Endothelial cell of hepatic sinusoid (primary cell): ENCODE data around the gene DAB1.
"Not testable (repeated sequence)": the region's sequence is repeated elsewhere in the genome, so short reads cannot be mapped to it uniquely, and the experiment has no call there.

Experiments
- in situ Hi-C: cut with HindIII; loops from 2 replicates; pipeline ENCODE4 v1.10.0; 2017; ENCODE audit warnings: low sequenced_read_pairs

The DAB1 gene

DNA sequence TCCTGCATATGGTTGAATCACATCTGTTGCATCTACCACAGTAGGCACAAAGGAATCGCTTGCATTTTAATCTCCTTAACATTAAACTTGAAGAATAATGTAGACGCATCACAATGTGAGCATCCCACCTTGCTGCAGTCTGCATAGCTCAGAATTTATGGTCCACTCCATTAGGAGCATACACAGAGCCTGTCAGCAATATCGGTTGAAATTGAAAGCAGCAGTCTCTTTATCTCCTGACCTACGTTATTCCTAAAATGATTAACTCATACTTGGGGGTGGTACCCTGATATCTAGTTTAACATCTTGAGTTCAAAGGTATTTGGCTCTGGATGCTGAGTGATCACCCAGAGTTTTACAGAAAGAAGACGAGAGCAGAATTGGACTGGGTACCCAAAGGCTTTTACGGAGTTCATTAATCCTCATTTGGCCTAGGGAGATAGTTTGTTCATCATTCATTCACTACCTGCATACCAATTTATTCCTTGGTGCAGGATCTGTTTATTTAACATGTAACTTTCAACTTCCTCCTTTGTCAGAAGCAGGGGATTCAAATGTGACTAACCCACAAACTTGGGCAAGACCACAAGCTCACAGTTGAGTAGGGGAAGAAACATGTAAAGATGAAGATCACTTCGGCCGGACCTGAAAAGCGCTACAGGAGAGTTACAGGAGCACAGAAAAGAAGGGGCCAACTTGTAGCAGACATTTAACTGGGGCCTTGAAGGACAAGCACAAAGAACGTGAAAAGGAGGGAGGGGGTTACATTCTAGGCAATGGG, 187.9 kb downstream of the DAB1 start:
- in situ Hi-C loops = no loop called here

DNA sequence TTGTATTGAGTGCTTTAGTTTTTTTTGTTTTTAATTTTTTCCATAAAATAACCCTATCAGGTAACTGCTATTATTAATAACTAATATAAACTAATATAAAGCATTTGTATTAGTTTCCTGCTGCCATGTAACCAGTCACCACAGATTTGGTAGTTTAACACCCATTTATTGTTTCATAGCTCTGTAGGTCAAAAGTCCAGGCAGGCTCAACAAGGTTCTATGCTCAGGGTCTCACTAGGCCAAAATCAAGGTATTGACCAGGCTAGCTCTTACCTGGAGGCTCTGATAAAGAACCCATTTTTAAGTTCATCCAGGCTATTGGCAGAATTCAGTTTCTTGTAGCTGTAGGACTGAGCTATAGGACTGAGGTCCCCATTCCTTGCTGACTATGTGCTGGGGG, 189.4 kb downstream of the DAB1 start:
- in situ Hi-C loops = no loop called here

GRCh38 chr1:57232500-57232899, 191.4 kb downstream of the DAB1 start:
- in situ Hi-C loops = no loop called here

GRCh38 chr1:57229998-57230397, 193.9 kb downstream of the DAB1 start:
- in situ Hi-C loops = no loop called here

- in situ Hi-C loops = no loop called here
These were observed 194.8 kb downstream of the DAB1 start for GRCh38 chr1:57229076-57229475.

- in situ Hi-C loops = no loop called here
These were observed 201.1 kb downstream of the DAB1 start for GRCh38 chr1:57222801-57223200.

DNA sequence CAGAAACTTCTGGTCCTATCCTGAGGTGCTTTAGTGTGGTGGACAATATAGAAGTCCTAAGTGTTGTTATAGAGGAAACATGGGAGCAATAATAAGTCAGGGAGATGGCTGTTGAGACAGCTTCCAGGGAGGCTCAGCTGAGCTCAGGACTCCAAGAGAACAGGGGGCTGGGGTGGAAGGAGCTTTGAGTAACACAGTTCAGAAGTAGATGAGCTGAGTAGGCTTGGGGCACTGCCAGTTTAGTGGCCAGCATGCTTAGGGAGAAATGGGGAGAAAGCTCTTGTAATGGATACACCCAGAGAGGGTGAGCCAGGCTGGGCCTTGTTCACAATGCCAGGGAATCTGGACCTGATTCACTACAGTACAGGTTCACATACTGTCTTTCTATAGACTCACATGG, 201.6 kb downstream of the DAB1 start:
- in situ Hi-C loops = no loop called here

DNA sequence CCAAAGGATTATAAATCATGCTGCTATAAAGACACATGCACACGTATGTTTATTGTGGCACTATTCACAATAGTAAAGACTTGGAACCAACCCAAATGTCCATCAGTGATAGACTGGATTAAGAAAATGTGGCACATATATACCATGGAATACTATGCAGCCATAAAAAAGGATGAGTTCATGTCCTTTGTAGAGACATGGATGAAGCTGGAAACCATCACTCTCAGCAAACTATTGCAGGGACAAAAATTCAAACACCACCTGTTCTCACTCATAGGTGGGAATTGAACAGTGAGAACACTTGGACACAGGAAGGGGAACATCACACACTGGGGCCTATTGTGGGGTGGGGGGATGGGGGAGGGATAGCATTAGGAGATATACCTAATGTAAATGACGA, 203.0 kb downstream of the DAB1 start:
- in situ Hi-C loops = not testable (repeated sequence)

- in situ Hi-C loops = loop anchor here (5.0 kb wide), 1 partner anchor 64 kb away; no protein-coding TSS in a partner anchor
These were observed 205.3 kb downstream of the DAB1 start for GRCh38 chr1:57218487-57219079.

DNA sequence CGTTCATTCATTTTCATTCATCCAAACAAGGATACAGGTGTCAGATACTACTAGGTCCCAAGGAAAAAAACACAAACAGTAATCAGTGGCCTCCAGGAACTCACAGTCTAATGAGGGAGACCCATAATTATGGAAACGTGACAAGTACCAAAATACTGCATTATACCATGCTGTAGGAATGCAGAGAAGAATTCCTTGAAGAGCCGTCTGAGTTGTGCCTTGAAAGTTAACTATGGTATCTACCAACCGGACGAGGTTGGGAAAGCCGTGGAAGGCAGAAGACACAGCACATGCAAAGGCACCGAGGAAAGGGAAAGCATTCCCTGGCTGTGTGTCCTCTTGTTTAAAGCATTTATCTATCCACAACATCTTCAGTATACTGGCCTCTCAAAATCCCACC, 206.0 kb downstream of the DAB1 start:
- in situ Hi-C loops = loop anchor here (5.0 kb wide), 1 partner anchor 64 kb away; no protein-coding TSS in a partner anchor

DNA sequence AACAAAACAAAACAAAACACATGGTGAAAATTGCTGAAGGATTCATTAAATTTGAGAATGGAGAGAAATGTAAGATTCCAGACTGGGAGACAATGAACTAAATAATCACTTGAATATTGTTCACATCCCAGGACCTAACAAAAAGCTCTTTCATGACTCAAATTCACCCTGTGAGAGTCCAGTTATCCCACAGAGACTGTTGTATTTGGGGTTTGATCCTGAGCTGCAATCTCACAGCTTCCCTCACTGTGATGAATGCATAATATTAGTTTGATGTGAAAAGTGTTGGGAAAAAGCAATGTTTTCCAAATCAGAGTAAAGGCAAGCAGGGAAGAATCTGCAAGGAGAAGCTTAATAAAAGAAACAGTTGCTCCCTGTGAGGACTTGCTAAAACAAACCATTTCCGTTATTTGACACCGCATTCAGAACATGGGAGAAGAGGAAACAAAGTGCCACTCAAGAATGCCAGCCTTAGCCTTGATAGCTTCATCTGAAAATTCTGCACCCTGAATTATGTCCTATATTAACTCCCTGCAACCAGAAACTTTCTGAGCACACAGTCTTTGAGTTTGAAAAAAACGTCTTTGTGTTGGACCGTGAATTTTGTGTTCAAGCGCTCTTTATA, 208.8 kb downstream of the DAB1 start:
- in situ Hi-C loops = loop anchor here (5.0 kb wide), 1 partner anchor 67 kb away; no protein-coding TSS in a partner anchor

- in situ Hi-C loops = no loop called here
These were observed 213.0 kb downstream of the DAB1 start for GRCh38 chr1:57210881-57211280.

DNA sequence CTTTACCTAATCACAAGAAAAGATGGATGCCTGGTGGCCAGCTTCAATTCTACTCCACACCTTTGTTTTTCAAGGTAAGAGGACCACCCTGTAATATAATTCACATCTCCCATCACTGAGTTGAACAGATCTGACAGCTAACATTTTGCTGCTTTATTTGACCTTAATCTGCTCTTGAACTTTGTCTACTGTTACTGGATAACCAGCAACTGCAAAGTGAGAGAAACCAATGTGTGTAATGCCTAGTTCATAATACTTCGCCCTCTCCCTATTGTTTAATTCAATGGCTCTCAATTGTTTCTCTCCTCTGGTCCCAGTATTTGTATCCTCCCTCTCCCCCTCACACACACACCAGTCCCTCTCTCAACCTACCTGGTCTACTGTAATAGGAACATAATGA, 214.4 kb downstream of the DAB1 start:
- in situ Hi-C loops = no loop called here

- in situ Hi-C loops = no loop called here
These were observed 215.0 kb downstream of the DAB1 start for GRCh38 chr1:57208741-57209302.

GRCh38 chr1:57206038-57206437, 217.8 kb downstream of the DAB1 start:
- in situ Hi-C loops = no loop called here

DNA sequence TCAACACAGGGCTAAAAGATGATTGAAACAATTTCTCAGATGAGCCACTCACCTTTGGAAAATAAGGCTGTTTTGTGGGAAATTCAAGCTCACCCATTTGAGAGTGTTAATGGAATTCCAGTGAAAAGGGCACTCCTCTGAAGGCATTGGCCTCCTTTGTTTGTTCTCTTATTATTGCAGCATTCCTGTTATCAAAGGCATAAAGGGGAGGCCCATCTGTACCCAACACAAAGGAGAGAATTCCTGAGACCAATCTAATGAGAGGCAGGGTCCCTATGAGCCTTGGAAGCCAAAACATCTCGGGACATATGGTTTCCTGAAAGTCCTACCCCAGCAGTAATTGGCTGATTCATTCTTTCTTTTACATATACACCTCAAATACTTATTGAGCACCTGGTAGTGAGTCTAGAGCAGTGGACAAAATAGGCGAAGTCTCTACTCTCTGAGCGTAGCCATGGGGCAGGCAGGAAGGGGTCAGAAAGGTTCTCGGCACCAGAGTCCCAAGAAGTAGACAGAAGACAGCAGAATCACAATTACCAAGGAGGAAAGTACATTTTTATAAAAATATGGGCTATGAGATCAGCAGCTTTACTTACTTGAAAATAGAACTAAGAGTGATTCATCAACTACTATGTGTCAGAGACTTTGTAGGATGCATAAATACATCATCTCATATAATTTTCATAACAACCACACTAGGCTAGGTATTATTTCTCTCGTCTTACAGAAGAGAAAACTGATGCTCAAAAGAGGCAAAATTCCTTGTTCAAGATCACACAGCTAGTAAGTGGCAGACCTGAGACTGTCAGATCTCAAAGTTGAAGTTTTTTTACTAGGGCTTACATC, 218.7 kb downstream of the DAB1 start:
- in situ Hi-C loops = no loop called here

GRCh38 chr1:57204091-57204490, 219.8 kb downstream of the DAB1 start:
- in situ Hi-C loops = no loop called here

DNA sequence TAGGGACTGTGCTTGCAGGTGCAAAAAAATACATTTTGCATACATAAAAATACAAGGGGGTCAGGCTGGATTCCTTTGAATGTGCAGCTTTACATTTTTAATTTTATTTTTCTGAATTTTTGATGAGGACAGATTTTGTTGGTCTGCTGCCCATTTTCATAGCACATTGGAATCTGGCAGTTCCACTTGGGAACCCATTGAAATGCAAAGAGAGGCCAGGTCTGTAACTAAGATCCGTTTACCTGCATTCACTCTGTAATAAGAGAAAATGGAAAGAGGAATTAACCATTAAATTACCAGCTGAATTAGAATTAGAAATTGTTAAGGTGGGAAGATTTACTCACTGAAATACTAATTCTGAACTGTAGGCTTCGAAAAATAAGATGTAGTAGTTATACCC, 221.6 kb downstream of the DAB1 start:
- in situ Hi-C loops = no loop called here

GRCh38 chr1:57198912-57199311, 224.9 kb downstream of the DAB1 start:
- in situ Hi-C loops = no loop called here

GRCh38 chr1:57195436-57195941, 228.4 kb downstream of the DAB1 start:
- in situ Hi-C loops = no loop called here

DNA sequence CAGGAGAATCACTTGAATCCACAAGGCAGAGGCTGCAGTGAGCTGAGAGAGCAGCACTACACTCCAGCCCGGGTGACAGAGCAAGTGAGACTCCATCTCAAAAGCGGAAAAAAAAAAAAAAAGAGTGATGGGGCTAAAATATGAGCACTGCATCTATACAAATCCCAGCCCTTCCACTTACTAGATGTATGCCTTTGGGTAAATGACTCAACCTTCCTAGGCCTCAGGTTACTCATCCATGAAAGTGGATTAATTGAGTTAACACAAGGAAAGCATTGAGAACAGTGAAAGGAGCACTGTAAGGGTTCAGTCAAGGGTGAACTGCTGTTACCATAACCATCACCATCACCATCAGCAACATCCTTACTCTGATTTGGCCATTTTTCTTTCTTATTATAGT, 231.6 kb downstream of the DAB1 start:
- in situ Hi-C loops = no loop called here
